Measurements from ENCODE around the gene YPEL4. TPM values are rescaled to one million over a fixed set of nuclear protein-coding genes. Genes with fewer than 3 reads are reported as not detected.

YPEL4 gene
- total RNA-seq, 4 donors from 2014 or later: 0.31 to 0.68 (median 0.49) TPM

DNA sequence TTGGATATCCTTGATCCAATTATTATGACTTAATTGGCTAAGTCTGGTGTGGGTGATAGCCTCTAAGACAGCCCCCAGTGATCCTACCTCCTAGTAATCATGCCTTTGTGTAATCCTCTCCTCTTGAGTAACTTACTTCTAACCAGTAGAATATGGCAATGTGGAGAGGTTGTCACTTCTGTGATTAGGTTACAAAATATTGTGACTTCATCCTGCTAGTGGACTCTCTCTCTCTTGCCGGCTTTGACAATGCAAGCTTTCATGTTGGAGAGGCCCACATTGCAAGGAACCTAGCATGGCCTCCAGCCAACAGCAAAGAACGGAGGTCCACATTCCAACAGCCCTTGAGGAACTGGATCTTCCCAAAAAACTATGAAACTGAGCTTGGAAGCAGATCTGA lies 19.5 kb downstream of the YPEL4 start:
- no peak overlapping the region for H3K4me3 ChIP-seq
- H3K27ac ChIP-seq: no peak overlapping the region
- H3K36me3 ChIP-seq: no peaks in the 10 kb centered on the region
- in situ Hi-C loops (cut with MboI; ENCODE audit: low sequenced_read_pairs in 4 of 4) (loop anchor here in 1 of 4 donors (25.0 kb wide), 2 partner anchors 168 to 293 kb away; partner anchors contain the start of genes P2RX3, RTN4RL2 and SSRP1), intact Hi-C loops (cut with DNase I; ENCODE audit: low total_unique reads) (no loop called here)
- no peak for TF ChIP-seq POLR2A (IDR thresholded peaks at IDR 0.05)
- TF ChIP-seq, protein P1, sequence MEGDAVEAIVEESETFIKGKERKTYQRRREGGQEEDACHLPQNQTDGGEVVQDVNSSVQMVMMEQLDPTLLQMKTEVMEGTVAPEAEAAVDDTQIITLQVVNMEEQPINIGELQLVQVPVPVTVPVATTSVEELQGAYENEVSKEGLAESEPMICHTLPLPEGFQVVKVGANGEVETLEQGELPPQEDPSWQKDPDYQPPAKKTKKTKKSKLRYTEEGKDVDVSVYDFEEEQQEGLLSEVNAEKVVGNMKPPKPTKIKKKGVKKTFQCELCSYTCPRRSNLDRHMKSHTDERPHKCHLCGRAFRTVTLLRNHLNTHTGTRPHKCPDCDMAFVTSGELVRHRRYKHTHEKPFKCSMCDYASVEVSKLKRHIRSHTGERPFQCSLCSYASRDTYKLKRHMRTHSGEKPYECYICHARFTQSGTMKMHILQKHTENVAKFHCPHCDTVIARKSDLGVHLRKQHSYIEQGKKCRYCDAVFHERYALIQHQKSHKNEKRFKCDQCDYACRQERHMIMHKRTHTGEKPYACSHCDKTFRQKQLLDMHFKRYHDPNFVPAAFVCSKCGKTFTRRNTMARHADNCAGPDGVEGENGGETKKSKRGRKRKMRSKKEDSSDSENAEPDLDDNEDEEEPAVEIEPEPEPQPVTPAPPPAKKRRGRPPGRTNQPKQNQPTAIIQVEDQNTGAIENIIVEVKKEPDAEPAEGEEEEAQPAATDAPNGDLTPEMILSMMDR (IDR thresholded peaks at IDR 0.05 in 4 of 5, conservative IDR thresholded peaks at IDR 0.05 in 1 of 5): no peak
- H3K27me3 ChIP-seq: no peaks in the 10 kb centered on the region
- DNase-seq: no peak
- H3K9me3 ChIP-seq: no peaks in the 10 kb centered on the region
- ATAC-seq: no peak
- no peaks in the 10 kb centered on the region for H3K4me1 ChIP-seq

DNA sequence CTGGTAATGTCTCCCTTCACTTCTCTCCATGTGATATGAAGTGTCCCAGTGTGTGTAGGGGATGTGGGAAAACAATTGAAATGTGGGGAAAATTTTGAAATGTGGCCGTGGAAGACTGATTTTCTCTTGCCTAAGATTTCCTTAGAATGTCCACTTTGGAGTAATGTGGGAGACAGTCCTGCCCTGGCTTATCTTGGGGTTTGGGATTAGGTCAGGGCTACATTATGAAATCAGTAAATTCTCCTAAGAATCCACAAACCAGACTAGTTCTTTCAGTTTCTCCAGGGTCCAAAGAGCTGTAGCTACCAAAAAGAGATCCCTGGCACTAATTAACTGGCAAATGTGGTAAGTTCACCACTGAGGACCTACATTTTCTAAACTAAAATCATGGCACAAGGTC lies 22.8 kb downstream of the YPEL4 start:
- Histone ChIP-seq H3K4me3 (no peak overlapping the region), H3K9me3 (no peaks in the 10 kb centered on the region), H3K27me3 (no peaks in the 10 kb centered on the region), H3K36me3 (no peaks in the 10 kb centered on the region), H3K27ac (no peak overlapping the region), H3K4me1 (no peaks in the 10 kb centered on the region)
- no peak for ATAC-seq
- intact Hi-C loops (cut with DNase I; ENCODE audit: low total_unique reads): no loop called here
- TF ChIP-seq, protein P1 (IDR thresholded peaks at IDR 0.05 in 4 of 5, conservative IDR thresholded peaks at IDR 0.05 in 1 of 5): no peak
- no peak for TF ChIP-seq POLR2A (IDR thresholded peaks at IDR 0.05)
- in situ Hi-C loops (cut with MboI; ENCODE audit: low sequenced_read_pairs in 4 of 4): loop anchor here in 1 of 4 donors (25.0 kb wide), 2 partner anchors 165 to 290 kb away; partner anchors contain the start of genes P2RX3, RTN4RL2 and SSRP1
- DNase-seq: no peak

DNA sequence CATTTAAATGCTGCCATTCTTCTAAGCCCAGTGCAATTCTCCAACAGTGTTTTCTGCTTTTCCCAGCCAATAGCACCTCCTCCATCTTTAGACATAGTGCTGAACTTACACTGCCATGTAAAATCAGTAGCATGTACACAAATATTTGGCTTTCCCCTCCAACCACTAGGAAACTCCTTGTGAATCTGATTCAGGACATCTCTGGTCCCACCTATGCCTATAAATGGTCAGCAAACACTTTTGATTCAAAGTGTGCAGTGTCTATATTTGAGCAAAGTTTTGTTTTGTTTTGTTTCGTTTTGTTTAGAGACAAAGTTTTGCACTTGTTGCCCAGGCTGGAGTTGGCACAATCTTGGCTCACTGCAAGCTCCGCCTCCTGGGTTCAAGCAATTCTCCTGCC lies 24.8 kb downstream of the YPEL4 start:
- in situ Hi-C loops (cut with MboI; ENCODE audit: low sequenced_read_pairs in 4 of 4): loop anchor here in 1 of 4 donors (25.0 kb wide), 2 partner anchors 163 to 288 kb away; partner anchors contain the start of genes P2RX3, RTN4RL2 and SSRP1
- no peak for TF ChIP-seq POLR2A (IDR thresholded peaks at IDR 0.05)
- TF ChIP-seq, protein P1 (IDR thresholded peaks at IDR 0.05 in 4 of 5, conservative IDR thresholded peaks at IDR 0.05 in 1 of 5): no peak
- no peaks in the 10 kb centered on the region for H3K36me3 ChIP-seq
- H3K4me3 ChIP-seq: no peak overlapping the region
- no peak for ATAC-seq
- no peak for DNase-seq
- intact Hi-C loops (cut with DNase I; ENCODE audit: low total_unique reads): no loop called here
- no peaks in the 10 kb centered on the region for H3K27me3 ChIP-seq
- no peak overlapping the region for H3K27ac ChIP-seq
- no peaks in the 10 kb centered on the region for H3K4me1 ChIP-seq
- H3K9me3 ChIP-seq: no peaks in the 10 kb centered on the region

DNA sequence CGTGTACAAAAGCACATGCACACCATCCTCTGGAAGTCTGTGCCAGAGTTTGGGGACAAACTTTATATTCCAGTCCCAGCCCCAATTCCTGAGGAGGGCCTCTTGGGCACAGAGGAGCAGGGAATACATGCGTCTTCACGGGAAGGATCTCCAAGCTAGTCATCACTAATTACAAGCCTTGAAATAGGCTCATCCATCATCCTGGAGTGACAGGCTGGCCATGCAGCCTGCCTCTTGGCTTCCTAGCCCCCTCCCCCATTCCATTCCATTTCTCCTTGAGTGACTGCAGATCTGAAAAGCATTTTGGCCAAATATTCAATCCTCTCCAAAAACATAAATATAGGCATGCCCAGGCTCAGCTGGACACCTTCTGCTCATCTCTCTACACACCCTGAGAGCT lies 27.4 kb downstream of the YPEL4 start:
- in situ Hi-C loops (cut with MboI; ENCODE audit: low sequenced_read_pairs in 4 of 4): no loop called here
- no peak for ATAC-seq
- no peak for TF ChIP-seq POLR2A (IDR thresholded peaks at IDR 0.05)
- TF ChIP-seq, protein P1 (IDR thresholded peaks at IDR 0.05 in 4 of 5, conservative IDR thresholded peaks at IDR 0.05 in 1 of 5): no peak

DNA sequence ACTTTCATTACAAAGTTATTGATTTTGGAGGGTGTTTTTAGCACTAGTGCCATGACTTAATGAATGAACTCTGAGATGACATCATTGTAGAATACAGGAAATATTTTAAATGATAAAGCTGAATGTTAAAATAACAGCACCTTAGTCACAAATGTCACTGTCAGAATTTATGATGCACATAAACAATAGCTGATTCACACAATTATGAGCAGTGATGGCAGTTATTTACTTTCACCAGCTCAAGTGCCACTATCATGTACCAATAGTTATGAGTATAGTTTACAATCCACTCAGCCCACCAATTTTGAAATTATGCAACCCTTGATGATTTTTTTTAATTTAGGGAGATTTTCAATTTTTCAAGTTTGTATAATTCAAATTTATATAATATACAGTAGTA lies 29.2 kb downstream of the YPEL4 start:
- no peak for DNase-seq
- no peaks in the 10 kb centered on the region for H3K4me1 ChIP-seq
- intact Hi-C loops (cut with DNase I; ENCODE audit: low total_unique reads): no loop called here
- TF ChIP-seq POLR2A (IDR thresholded peaks at IDR 0.05): no peak
- TF ChIP-seq, protein P1 (IDR thresholded peaks at IDR 0.05 in 4 of 5, conservative IDR thresholded peaks at IDR 0.05 in 1 of 5): no peak
- no peaks in the 10 kb centered on the region for H3K36me3 ChIP-seq
- H3K4me3 ChIP-seq: no peak overlapping the region
- in situ Hi-C loops (cut with MboI; ENCODE audit: low sequenced_read_pairs in 4 of 4): no loop called here
- H3K27me3 ChIP-seq: no peaks in the 10 kb centered on the region
- no peak overlapping the region for H3K27ac ChIP-seq
- ATAC-seq: no peak
- H3K9me3 ChIP-seq: no peaks in the 10 kb centered on the region

More for the DNA sequence above, 27.4 kb downstream of the YPEL4 start:
- H3K4me1 ChIP-seq: no peaks in the 10 kb centered on the region
- no peak for DNase-seq
- intact Hi-C loops (cut with DNase I; ENCODE audit: low total_unique reads): no loop called here
- H3K36me3 ChIP-seq: no peaks in the 10 kb centered on the region
- no peaks in the 10 kb centered on the region for H3K27me3 ChIP-seq
- no peaks in the 10 kb centered on the region for H3K9me3 ChIP-seq
- no peak overlapping the region for H3K4me3 ChIP-seq
- no peak overlapping the region for H3K27ac ChIP-seq
